ENCODE measurements around the gene CEP164. TPM values are rescaled to one million over a fixed set of nuclear protein-coding genes. Genes with fewer than 3 reads are reported as not detected.
"Not testable (repeated sequence)": the region's sequence is repeated elsewhere in the genome, so short reads cannot be mapped to it uniquely, and the experiment has no call there.

Gene CEP164
- total RNA-seq, 2 experiments from 2014 or later: 31.7 to 32.4 TPM

- no peaks in the 10 kb centered on the region for H3K4me1 Mint-ChIP-seq (ENCODE audit: low read depth)
- H3K4me3 Mint-ChIP-seq: no peak overlapping the region
- H3K27ac Mint-ChIP-seq: no peak overlapping the region
- ChIA-PET CTCF (no interaction called here), POLR2A (no interaction called here)
- no peak for DNase-seq
- ATAC-seq: no peak
- H3K36me3 Mint-ChIP-seq (ENCODE audit: low read depth): no peaks in the 10 kb centered on the region
- H3K9me3 Mint-ChIP-seq (ENCODE audit: insufficient read depth): peaks cover 8% of the 10 kb centered on the region
- H3K27me3 Mint-ChIP-seq (ENCODE audit: low read depth): peaks cover 12% of the 10 kb centered on the region
Measured at GRCh38 chr11:117454564-117454917, 126.9 kb downstream of the CEP164 start.

GRCh38 chr11:117456027-117456720 lies 128.5 kb downstream of the CEP164 start:
- peaks cover 12% of the 10 kb centered on the region for H3K27me3 Mint-ChIP-seq (ENCODE audit: low read depth)
- ATAC-seq (peak; percentile 30), DNase-seq (no peak)
- H3K4me3 Mint-ChIP-seq: no peak overlapping the region
- CTCF ChIA-PET: interaction anchor here (0.7 kb wide), 1 partner anchor 716 kb away, joined by 3 read pairs; no protein-coding TSS in a partner anchor
- H3K36me3 Mint-ChIP-seq (ENCODE audit: low read depth): no peaks in the 10 kb centered on the region
- no peaks in the 10 kb centered on the region for H3K4me1 Mint-ChIP-seq (ENCODE audit: low read depth)
- H3K9me3 Mint-ChIP-seq (ENCODE audit: insufficient read depth): peaks cover 8% of the 10 kb centered on the region
- POLR2A ChIA-PET: no interaction called here
- no peak overlapping the region for H3K27ac Mint-ChIP-seq

- H3K4me3 Mint-ChIP-seq; ATAC-seq; H3K9me3 Mint-ChIP-seq (ENCODE audit: insufficient read depth); DNase-seq; H3K36me3 Mint-ChIP-seq (ENCODE audit: low read depth); H3K27ac Mint-ChIP-seq; H3K4me1 Mint-ChIP-seq (ENCODE audit: low read depth); POLR2A ChIA-PET: not testable (repeated sequence)
- CTCF ChIA-PET: interaction anchor here (0.7 kb wide), 1 partner anchor 715 kb away, joined by 3 read pairs; no protein-coding TSS in a partner anchor
- peaks cover 12% of the 10 kb centered on the region for H3K27me3 Mint-ChIP-seq (ENCODE audit: low read depth)
Measured at GRCh38 chr11:117456721-117457029, 129.0 kb downstream of the CEP164 start.

- Mint-ChIP-seq H3K4me3 (no peak overlapping the region), H3K4me1 (ENCODE audit: low read depth) (no peaks in the 10 kb centered on the region), H3K27ac (no peak overlapping the region), H3K27me3 (ENCODE audit: low read depth) (peaks cover 12% of the 10 kb centered on the region), H3K9me3 (ENCODE audit: insufficient read depth) (peaks cover 8% of the 10 kb centered on the region), H3K36me3 (ENCODE audit: low read depth) (no peaks in the 10 kb centered on the region)
- ChIA-PET CTCF (interaction anchor here (0.7 to 1.4 kb wide), 2 partner anchors 31 to 715 kb away, joined by 3 read pairs; no protein-coding TSS in a partner anchor), POLR2A (no interaction called here)
- DNase-seq (no peak), ATAC-seq (no peak)
Measured at GRCh38 chr11:117457031-117457785, 129.6 kb downstream of the CEP164 start.

GRCh38 chr11:117457835-117458234 lies 130.2 kb downstream of the CEP164 start:
- no peaks in the 10 kb centered on the region for H3K36me3 Mint-ChIP-seq (ENCODE audit: low read depth)

GRCh38 chr11:117458275-117459122 lies 130.8 kb downstream of the CEP164 start:
- no peak for ATAC-seq
- Mint-ChIP-seq H3K4me1 (ENCODE audit: low read depth) (no peaks in the 10 kb centered on the region), H3K9me3 (ENCODE audit: insufficient read depth) (peaks cover 8% of the 10 kb centered on the region), H3K36me3 (ENCODE audit: low read depth) (no peaks in the 10 kb centered on the region), H3K27me3 (ENCODE audit: low read depth) (peaks cover 12% of the 10 kb centered on the region), H3K27ac (no peak overlapping the region), H3K4me3 (no peak overlapping the region)
- CTCF ChIA-PET: interaction anchor here (1.4 kb wide), 1 partner anchor 32 kb away, joined by 3 read pairs; no protein-coding TSS in a partner anchor
- POLR2A ChIA-PET: no interaction called here
- DNase-seq: no peak

More at GRCh38 chr11:117457835-117458234, 130.2 kb downstream of the CEP164 start:
- DNase-seq (no peak), ATAC-seq (no peak)
- no peaks in the 10 kb centered on the region for H3K4me1 Mint-ChIP-seq (ENCODE audit: low read depth)
- ChIA-PET CTCF (interaction anchor here (1.4 kb wide), 1 partner anchor 32 kb away, joined by 3 read pairs; no protein-coding TSS in a partner anchor), POLR2A (no interaction called here)
- H3K4me3 Mint-ChIP-seq: no peak overlapping the region
- peaks cover 12% of the 10 kb centered on the region for H3K27me3 Mint-ChIP-seq (ENCODE audit: low read depth)
- H3K9me3 Mint-ChIP-seq (ENCODE audit: insufficient read depth): peaks cover 8% of the 10 kb centered on the region
- H3K27ac Mint-ChIP-seq: no peak overlapping the region

GRCh38 chr11:117459123-117459978 lies 131.7 kb downstream of the CEP164 start:
- H3K4me3 Mint-ChIP-seq: no peak overlapping the region
- H3K27me3 Mint-ChIP-seq (ENCODE audit: low read depth): peaks cover 7% of the 10 kb centered on the region
- CTCF ChIA-PET: interaction anchor here (1.9 kb wide), 1 partner anchor 33 kb away, joined by 7 read pairs; no protein-coding TSS in a partner anchor
- H3K9me3 Mint-ChIP-seq (ENCODE audit: insufficient read depth): peaks cover 3% of the 10 kb centered on the region
- ATAC-seq (no peak), DNase-seq (no peak)
- no peak overlapping the region for H3K27ac Mint-ChIP-seq
- no peaks in the 10 kb centered on the region for H3K4me1 Mint-ChIP-seq (ENCODE audit: low read depth)
- POLR2A ChIA-PET: no interaction called here
- H3K36me3 Mint-ChIP-seq (ENCODE audit: low read depth): no peaks in the 10 kb centered on the region

- no peak for DNase-seq
- Mint-ChIP-seq H3K4me3 (no peak overlapping the region), H3K27me3 (ENCODE audit: low read depth) (peaks cover 3% of the 10 kb centered on the region), H3K36me3 (ENCODE audit: low read depth) (no peaks in the 10 kb centered on the region), H3K4me1 (ENCODE audit: low read depth) (no peaks in the 10 kb centered on the region), H3K27ac (no peak overlapping the region), H3K9me3 (ENCODE audit: insufficient read depth) (no peaks in the 10 kb centered on the region)
- ChIA-PET POLR2A (no interaction called here), CTCF (interaction anchor here (1.9 kb wide), 1 partner anchor 34 kb away, joined by 7 read pairs; no protein-coding TSS in a partner anchor)
- ATAC-seq: no peak
Measured at GRCh38 chr11:117459979-117460300, 132.3 kb downstream of the CEP164 start.

- no peak overlapping the region for H3K27ac Mint-ChIP-seq
- no peak for DNase-seq
- no peak for ATAC-seq
- H3K36me3 Mint-ChIP-seq (ENCODE audit: low read depth): no peaks in the 10 kb centered on the region
- no peaks in the 10 kb centered on the region for H3K9me3 Mint-ChIP-seq (ENCODE audit: insufficient read depth)
- ChIA-PET POLR2A (interaction anchor here (0.6 kb wide), 1 partner anchor 688 kb away, joined by 4 read pairs; no protein-coding TSS in a partner anchor), CTCF (interaction anchor here (0.8 to 1.9 kb wide), 2 partner anchors 35 kb away, joined by 3 to 7 read pairs; no protein-coding TSS in a partner anchor)
- no peak overlapping the region for H3K4me3 Mint-ChIP-seq
- H3K27me3 Mint-ChIP-seq (ENCODE audit: low read depth): no peaks in the 10 kb centered on the region
- H3K4me1 Mint-ChIP-seq (ENCODE audit: low read depth): no peaks in the 10 kb centered on the region
Measured at GRCh38 chr11:117461396-117462182, 133.9 kb downstream of the CEP164 start.

- DNase-seq (no peak), ATAC-seq (no peak)
- H3K4me1 Mint-ChIP-seq (ENCODE audit: low read depth): no peaks in the 10 kb centered on the region
- CTCF ChIA-PET: interaction anchor here (0.8 kb wide), 1 partner anchor 36 kb away, joined by 3 read pairs; no protein-coding TSS in a partner anchor
- POLR2A ChIA-PET: interaction anchor here (0.6 kb wide), 1 partner anchor 687 kb away, joined by 4 read pairs; no protein-coding TSS in a partner anchor
- no peaks in the 10 kb centered on the region for H3K36me3 Mint-ChIP-seq (ENCODE audit: low read depth)
- H3K27me3 Mint-ChIP-seq (ENCODE audit: low read depth): no peaks in the 10 kb centered on the region
- no peaks in the 10 kb centered on the region for H3K9me3 Mint-ChIP-seq (ENCODE audit: insufficient read depth)
- H3K4me3 Mint-ChIP-seq: no peak overlapping the region
- no peak overlapping the region for H3K27ac Mint-ChIP-seq
Measured at GRCh38 chr11:117462183-117462863, 134.7 kb downstream of the CEP164 start.
